Immature natural killer cell (primary cell): ENCODE measurements around the gene SLX4IP. TPM values are rescaled to one million over a fixed set of nuclear protein-coding genes. Genes with fewer than 3 reads are reported as not detected.
"Not testable (repeated sequence)": the region's sequence is repeated elsewhere in the genome, so short reads cannot be mapped to it uniquely, and the experiment has no call there.

ENCODE experiments used
- DNase-seq, 3 donors: peaks; one replicate each; pipeline ENCODE4 v3.0.0; 2022; ENCODE audit warnings: mixed read lengths in 1 of 3
- H3K27ac Mint-ChIP-seq, 6 donors: one replicate each; pipeline ENCODE4 v1.8.0; 2020; ENCODE audit warnings: mixed read lengths in 6 of 6, mild to moderate bottlenecking in 5 of 6, inconsistent platforms in 4 of 6, moderate library complexity in 3 of 6
- H3K27me3 Mint-ChIP-seq, 3 donors: one replicate each; pipeline ENCODE4 v1.8.0; 2020 to 2021; ENCODE audit warnings: low read depth in 3 of 3, mild to moderate bottlenecking in 3 of 3, mixed read lengths in 3 of 3, moderate library complexity in 3 of 3, inconsistent platforms in 1 of 3
- H3K36me3 Mint-ChIP-seq, 3 donors: one replicate each; pipeline ENCODE4 v1.8.0; 2020; ENCODE audit warnings: mixed read lengths in 3 of 3, inconsistent platforms in 2 of 3, mild to moderate bottlenecking in 2 of 3
- H3K4me1 Mint-ChIP-seq, 2 donors: one replicate each; pipeline ENCODE4 v1.8.0; 2020; ENCODE audit warnings: inconsistent platforms in 2 of 2, mild to moderate bottlenecking in 2 of 2, mixed read lengths in 2 of 2, moderate library complexity in 1 of 2
- H3K4me3 Mint-ChIP-seq, 5 donors: one replicate each; pipeline ENCODE4 v1.8.0; 2020; ENCODE audit warnings: mild to moderate bottlenecking in 5 of 5, mixed read lengths in 5 of 5, inconsistent platforms in 3 of 5, moderate library complexity in 3 of 5
- H3K9me3 Mint-ChIP-seq, 6 donors: one replicate each; pipeline ENCODE4 v1.8.0; 2020; ENCODE audit warnings: mild to moderate bottlenecking in 6 of 6, mixed read lengths in 6 of 6, inconsistent platforms in 4 of 6, moderate library complexity in 3 of 6
- polyA plus RNA-seq, 3 donors: library from polyadenylated mRNA; unstranded; fragments of 300-500 nt; fragmentation: Illumina TruSeq; gene quantifications; one replicate each; pipeline ENCODE4 v1.2.3, GENCODE V29; 2021

Gene SLX4IP
- polyA plus RNA-seq, 3 donors from 2014 or later = 0.52 to 1.6 (median 0.75) TPM

DNA sequence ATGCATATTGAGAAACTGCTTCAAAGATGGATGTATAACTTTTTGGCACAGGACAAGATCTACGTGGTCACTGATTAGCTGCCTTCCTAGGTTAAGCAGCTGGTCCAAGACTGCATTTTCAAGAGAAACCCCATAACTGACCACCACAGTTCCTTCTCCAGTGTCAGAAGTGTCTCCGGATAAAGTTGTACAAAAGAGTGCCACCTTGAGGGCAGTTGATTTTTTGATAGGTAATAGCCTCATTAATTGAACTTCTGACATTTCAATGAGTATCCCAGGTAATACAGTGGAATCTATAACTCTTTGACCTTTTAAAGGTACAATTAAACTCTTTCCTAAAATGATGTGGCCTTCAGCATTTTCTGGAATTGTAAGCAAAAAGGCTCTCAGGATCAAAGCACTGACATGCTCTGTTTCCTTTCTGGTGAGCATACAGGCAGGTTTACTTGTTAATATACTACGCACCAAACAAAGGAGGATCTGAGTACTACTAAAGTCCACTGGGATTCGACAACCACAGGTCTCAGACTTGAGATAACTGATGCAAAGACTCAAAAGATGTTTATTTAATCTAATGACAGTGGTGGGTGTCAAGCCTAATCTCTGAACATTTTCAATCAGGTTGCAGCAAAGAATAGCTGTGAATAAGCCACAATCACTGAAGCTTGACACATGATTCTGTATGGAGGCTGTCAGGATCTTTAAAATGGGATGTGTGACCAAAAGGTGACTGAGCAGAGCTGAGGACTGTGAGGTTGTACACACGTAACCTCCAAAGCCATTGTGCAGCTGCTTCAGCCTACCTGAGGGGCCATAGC is 22.3 kb upstream of the SLX4IP start:
- Mint-ChIP-seq H3K4me3 (no peak overlapping the region), H3K36me3 (peaks cover 3 to 21% (median 8%) of the 10 kb centered on the region in 3 donors), H3K27me3 (no peaks in the 10 kb centered on the region), H3K27ac (no peak overlapping the region), H3K4me1 (peaks cover 13 to 15% of the 10 kb centered on the region in 2 donors), H3K9me3 (no peaks in the 10 kb centered on the region)
- no peak for DNase-seq

- no peaks in the 10 kb centered on the region for H3K9me3 Mint-ChIP-seq
- DNase-seq = no peak
- H3K36me3 Mint-ChIP-seq = peaks cover 3 to 27% (median 13%) of the 10 kb centered on the region in 3 donors
- no peaks in the 10 kb centered on the region for H3K27me3 Mint-ChIP-seq
- H3K27ac Mint-ChIP-seq = no peak overlapping the region
- peaks cover 13 to 24% of the 10 kb centered on the region in 2 donors for H3K4me1 Mint-ChIP-seq
- no peak overlapping the region for H3K4me3 Mint-ChIP-seq
Measured at GRCh38 chr20:10415013-10415650, 20.0 kb upstream of the SLX4IP start.

- not testable (repeated sequence) for H3K4me3 Mint-ChIP-seq, H3K27me3 Mint-ChIP-seq, H3K9me3 Mint-ChIP-seq, H3K27ac Mint-ChIP-seq, DNase-seq
- Mint-ChIP-seq H3K36me3 (peaks cover 3 to 29% (median 13%) of the 10 kb centered on the region in 3 donors), H3K4me1 (peaks cover 13 to 27% of the 10 kb centered on the region in 2 donors)
Measured at GRCh38 chr20:10417218-10417617, 17.9 kb upstream of the SLX4IP start.

DNA sequence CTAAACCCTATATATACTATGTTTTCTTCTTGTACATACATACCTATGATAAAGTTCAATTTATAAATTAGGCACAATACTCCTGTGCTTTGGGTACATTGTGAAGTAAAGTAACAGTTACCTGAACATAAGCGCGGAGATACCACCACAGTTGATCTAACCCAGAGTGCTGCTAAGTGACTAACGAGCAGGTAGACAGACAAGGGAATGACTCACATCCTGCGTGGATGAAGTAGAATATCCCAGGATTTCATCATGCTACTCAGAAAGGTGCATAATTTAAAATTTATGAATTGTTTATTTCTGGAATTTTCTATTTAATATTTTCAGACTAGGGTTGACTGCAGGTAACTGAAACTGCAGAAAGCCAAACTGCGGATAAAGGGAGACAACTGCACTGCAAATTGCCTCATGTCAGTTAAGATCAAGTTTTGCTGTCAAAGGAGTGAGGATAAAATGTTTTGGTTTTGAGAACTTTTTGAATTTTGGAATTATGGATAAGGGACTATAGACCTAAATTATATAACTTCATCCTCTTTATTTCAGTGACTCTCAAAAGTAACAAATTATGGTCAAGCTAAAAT is 15.5 kb upstream of the SLX4IP start:
- H3K4me3 Mint-ChIP-seq = no peak overlapping the region
- peaks cover 0 to 2% (median 0%) of the 10 kb centered on the region in 3 donors for H3K27me3 Mint-ChIP-seq
- H3K4me1 Mint-ChIP-seq = peaks cover 14 to 33% of the 10 kb centered on the region in 2 donors

DNA sequence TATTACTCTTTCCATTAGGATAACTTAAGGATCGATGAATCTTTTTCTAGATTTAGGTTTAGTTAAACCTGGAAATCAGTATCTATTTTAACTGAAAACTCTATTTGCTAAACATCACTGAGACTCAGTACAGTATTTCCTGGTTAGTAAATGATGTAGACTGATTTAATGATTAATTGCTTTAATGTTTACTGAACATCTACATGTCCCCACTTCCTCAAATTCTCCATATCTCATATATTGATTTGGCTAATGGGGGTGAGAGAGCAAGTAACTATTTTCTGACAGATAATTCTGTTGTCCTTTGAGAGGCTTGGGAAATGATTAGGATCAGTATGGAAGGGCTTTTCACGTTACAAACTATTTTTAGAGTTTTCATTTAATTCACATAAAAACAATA is 11.4 kb upstream of the SLX4IP start:
- H3K9me3 Mint-ChIP-seq = no peaks in the 10 kb centered on the region

More for the DNA sequence above, 15.5 kb upstream of the SLX4IP start:
- DNase-seq = no peak
- Mint-ChIP-seq H3K27ac (no peak overlapping the region), H3K9me3 (no peaks in the 10 kb centered on the region), H3K36me3 (peaks cover 3 to 18% (median 10%) of the 10 kb centered on the region in 3 donors)

DNA sequence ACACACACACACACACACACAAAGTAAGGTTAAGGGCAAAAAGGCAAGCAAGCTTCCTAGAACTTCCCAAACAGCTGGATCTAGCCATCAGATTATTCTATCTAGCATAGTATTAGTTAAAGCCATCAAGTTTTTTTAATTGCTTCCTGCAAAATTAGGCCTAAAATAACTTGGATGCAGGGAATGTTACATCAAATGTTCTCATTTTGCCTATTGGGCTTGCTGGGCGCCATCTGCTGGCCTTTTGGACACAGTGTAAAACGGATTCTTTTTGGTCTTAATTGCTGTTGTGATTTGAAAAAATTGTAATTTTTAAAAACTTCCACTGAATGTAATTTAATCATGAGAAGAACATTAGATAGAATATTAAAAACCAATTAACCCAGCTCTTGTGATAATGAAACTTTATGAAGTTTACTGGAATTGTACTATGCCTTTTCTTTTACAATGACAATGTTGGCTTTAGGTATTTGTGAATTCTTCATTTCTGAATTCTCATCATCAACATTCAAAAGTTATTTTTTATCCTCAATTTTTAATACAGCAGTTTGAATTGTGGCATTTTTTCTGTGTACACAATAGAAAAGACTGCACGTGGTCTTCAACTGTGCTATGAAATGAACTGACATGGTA is 7.9 kb upstream of the SLX4IP start:
- H3K27ac Mint-ChIP-seq = peak overlapping the region in 1 of 6 donors; percentile 50
- peaks cover 31 to 55% of the 10 kb centered on the region in 2 donors for H3K4me1 Mint-ChIP-seq
- H3K4me3 Mint-ChIP-seq = peak overlapping the region in 1 of 5 donors; percentile 27

More for the DNA sequence above, 11.4 kb upstream of the SLX4IP start:
- no peak overlapping the region for H3K27ac Mint-ChIP-seq
- peaks cover 0 to 4% (median 0%) of the 10 kb centered on the region in 3 donors for H3K27me3 Mint-ChIP-seq
- peaks cover 0 to 14% (median 5%) of the 10 kb centered on the region in 3 donors for H3K36me3 Mint-ChIP-seq
- peaks cover 16 to 30% of the 10 kb centered on the region in 2 donors for H3K4me1 Mint-ChIP-seq
- H3K4me3 Mint-ChIP-seq = no peak overlapping the region
- DNase-seq = no peak

GRCh38 chr20:10428008-10428407 is 7.1 kb upstream of the SLX4IP start:
- no peaks in the 10 kb centered on the region for H3K36me3 Mint-ChIP-seq
- no peaks in the 10 kb centered on the region for H3K9me3 Mint-ChIP-seq
- DNase-seq = no peak
- H3K27ac Mint-ChIP-seq = peak overlapping the region in 1 of 6 donors; percentile 40
- H3K4me1 Mint-ChIP-seq = peaks cover 33 to 58% of the 10 kb centered on the region in 2 donors
- H3K4me3 Mint-ChIP-seq = no peak overlapping the region
- H3K27me3 Mint-ChIP-seq = peaks cover 0 to 3% (median 0%) of the 10 kb centered on the region in 3 donors

More for the DNA sequence above, 7.9 kb upstream of the SLX4IP start:
- no peaks in the 10 kb centered on the region for H3K9me3 Mint-ChIP-seq
- H3K27me3 Mint-ChIP-seq = peaks cover 0 to 3% (median 0%) of the 10 kb centered on the region in 3 donors
- DNase-seq = peak; percentile 29 to 49 (median 41)
- peaks cover 0 to 2% (median 0%) of the 10 kb centered on the region in 3 donors for H3K36me3 Mint-ChIP-seq

- DNase-seq = no peak
- Mint-ChIP-seq H3K27me3 (peaks cover 8 to 15% (median 10%) of the 10 kb centered on the region in 3 donors), H3K36me3 (no peaks in the 10 kb centered on the region), H3K27ac (peak overlapping the region in 1 of 6 donors; percentile 17), H3K9me3 (no peaks in the 10 kb centered on the region), H3K4me3 (no peak overlapping the region), H3K4me1 (peaks cover 39 to 61% of the 10 kb centered on the region in 2 donors)
Measured at GRCh38 chr20:10429443-10429981, 5.6 kb upstream of the SLX4IP start.

- Mint-ChIP-seq H3K4me1 (peaks cover 40 to 66% of the 10 kb centered on the region in 2 donors), H3K36me3 (no peaks in the 10 kb centered on the region), H3K9me3 (no peaks in the 10 kb centered on the region), H3K27ac (peak overlapping the region in 1 of 6 donors; percentile 23), H3K4me3 (no peak overlapping the region), H3K27me3 (peaks cover 9 to 20% (median 11%) of the 10 kb centered on the region in 3 donors)
- no peak for DNase-seq
Measured at GRCh38 chr20:10430000-10430466, 5.1 kb upstream of the SLX4IP start.

DNA sequence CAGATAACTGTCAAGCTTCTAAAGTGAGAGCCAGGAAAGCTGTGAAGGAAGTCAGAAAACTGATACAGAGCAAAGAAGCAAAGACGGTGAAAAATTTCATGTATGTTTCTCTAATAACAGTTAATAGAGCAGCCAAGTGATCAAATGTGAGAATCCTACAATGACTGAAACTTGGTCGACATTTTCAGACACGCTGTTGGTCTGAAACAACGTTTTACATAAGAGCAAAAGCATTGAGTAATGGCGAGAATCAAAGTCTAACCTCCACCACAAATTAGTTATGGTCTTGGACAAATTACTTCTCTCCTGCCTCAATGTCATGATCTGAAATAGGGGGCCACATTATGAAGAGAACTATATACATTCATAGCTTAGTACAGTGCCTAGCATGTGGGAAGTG is 4.4 kb upstream of the SLX4IP start:
- Mint-ChIP-seq H3K27ac (peak overlapping the region in 3 of 6 donors; percentile 13 to 50 (median 23)), H3K27me3 (peaks cover 9 to 21% (median 11%) of the 10 kb centered on the region in 3 donors), H3K4me3 (no peak overlapping the region), H3K9me3 (no peaks in the 10 kb centered on the region), H3K4me1 (peaks cover 47 to 73% of the 10 kb centered on the region in 2 donors), H3K36me3 (no peaks in the 10 kb centered on the region)
- DNase-seq = no peak

DNA sequence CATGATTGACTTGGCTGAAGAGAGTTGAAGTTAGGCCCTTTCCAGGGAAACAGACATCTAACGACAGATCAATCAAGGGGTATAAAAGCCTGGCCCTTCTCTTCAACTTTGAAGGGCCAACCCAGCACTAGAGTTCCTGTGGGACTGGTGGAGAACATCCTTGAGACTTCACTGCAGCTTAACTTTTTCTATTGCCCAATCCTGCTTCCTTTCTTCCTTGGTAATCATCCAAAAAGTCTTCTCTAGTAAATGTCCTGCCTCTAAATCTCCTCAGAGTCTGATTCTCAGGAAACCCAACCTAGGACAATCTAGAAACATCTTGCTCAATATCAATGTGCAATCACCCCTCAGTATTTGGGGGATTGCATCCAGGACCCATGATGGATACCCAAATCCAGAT is 3.0 kb upstream of the SLX4IP start:
- peak overlapping the region in 5 of 6 donors; percentile 5 to 31 (median 21) for H3K27ac Mint-ChIP-seq
- peak overlapping the region in 3 of 5 donors; percentile 2 to 57 (median 33) for H3K4me3 Mint-ChIP-seq
- no peaks in the 10 kb centered on the region for H3K36me3 Mint-ChIP-seq
- peaks cover 9 to 19% (median 11%) of the 10 kb centered on the region in 3 donors for H3K27me3 Mint-ChIP-seq
- DNase-seq = no peak
- H3K9me3 Mint-ChIP-seq = no peaks in the 10 kb centered on the region
- H3K4me1 Mint-ChIP-seq = peaks cover 46 to 83% of the 10 kb centered on the region in 2 donors

- DNase-seq = no peak
- Mint-ChIP-seq H3K4me3 (peak overlapping the region; percentile 91 to 99 (median 97)), H3K27me3 (peaks cover 9 to 18% (median 11%) of the 10 kb centered on the region in 3 donors), H3K27ac (peak overlapping the region; percentile 88 to 98 (median 92)), H3K9me3 (no peaks in the 10 kb centered on the region), H3K36me3 (no peaks in the 10 kb centered on the region), H3K4me1 (peaks cover 40 to 74% of the 10 kb centered on the region in 2 donors)
Measured at GRCh38 chr20:10433014-10433622, 2.0 kb upstream of the SLX4IP start.
